Upper lobe of left lung (tissue), 4 donors: ENCODE measurements around the gene NME7.

ENCODE experiments used
- EP300 ChIP-seq, 4 donors: sonication (generic); formaldehyde crosslinking; IDR thresholded peaks; one replicate each; pipeline ENCODE4 v1.5.1; 2017; ENCODE audit warnings: antibody characterized with exemption in 4 of 4, control low read depth in 2 of 4
- POLR2A ChIP-seq, 4 donors: fragments of 450-650 bp; IDR thresholded peaks; one replicate each; pipeline ENCODE4 v1.5.1; 2016 to 2017; ENCODE audit warnings: antibody characterized with exemption in 4 of 4, mild to moderate bottlenecking in 2 of 4
- POLR2AphosphoS5 ChIP-seq, 2 donors: sonication (generic); formaldehyde crosslinking; IDR thresholded peaks; one replicate each; pipeline ENCODE4 v1.5.1; 2017; ENCODE audit warnings: antibody characterized with exemption in 2 of 2
- TF ChIP-seq, protein P1 (sequence below), 6 experiments: fragments of 450-650 bp in 4 of 6; fragments of 200-600 bp in 2 of 6; sonication (generic) in 2 of 6; IDR thresholded peaks; one replicate each; pipeline ENCODE4 v1.5.1; 2016 to 2019; ENCODE audit warnings: antibody characterized with exemption in 6 of 6

DNA sequence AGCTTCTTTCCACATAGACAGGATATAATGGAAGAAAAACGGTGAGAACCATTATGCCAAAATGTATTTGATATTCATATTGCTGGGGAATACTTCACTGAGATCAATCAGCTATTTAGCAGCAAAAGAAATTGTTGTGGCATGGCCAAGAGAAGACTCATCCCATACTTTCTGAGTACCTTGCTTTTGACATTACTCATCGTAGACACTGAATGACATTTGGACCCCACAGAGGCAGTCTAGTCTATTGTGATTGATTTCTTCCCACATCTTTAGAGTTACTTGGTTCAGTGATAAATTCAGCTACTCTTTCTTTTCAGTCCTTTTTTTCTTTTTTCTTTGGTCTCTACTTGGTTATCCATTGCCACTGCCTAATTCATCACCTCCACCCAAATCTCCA lies 239.0 kb downstream of the NME7 start:
- TF ChIP-seq POLR2A (IDR thresholded peaks at IDR 0.05) (no peak), POLR2AphosphoS5 (IDR thresholded peaks at IDR 0.05) (no peak), EP300 (IDR thresholded peaks at IDR 0.05) (no peak)
- TF ChIP-seq, protein P1, sequence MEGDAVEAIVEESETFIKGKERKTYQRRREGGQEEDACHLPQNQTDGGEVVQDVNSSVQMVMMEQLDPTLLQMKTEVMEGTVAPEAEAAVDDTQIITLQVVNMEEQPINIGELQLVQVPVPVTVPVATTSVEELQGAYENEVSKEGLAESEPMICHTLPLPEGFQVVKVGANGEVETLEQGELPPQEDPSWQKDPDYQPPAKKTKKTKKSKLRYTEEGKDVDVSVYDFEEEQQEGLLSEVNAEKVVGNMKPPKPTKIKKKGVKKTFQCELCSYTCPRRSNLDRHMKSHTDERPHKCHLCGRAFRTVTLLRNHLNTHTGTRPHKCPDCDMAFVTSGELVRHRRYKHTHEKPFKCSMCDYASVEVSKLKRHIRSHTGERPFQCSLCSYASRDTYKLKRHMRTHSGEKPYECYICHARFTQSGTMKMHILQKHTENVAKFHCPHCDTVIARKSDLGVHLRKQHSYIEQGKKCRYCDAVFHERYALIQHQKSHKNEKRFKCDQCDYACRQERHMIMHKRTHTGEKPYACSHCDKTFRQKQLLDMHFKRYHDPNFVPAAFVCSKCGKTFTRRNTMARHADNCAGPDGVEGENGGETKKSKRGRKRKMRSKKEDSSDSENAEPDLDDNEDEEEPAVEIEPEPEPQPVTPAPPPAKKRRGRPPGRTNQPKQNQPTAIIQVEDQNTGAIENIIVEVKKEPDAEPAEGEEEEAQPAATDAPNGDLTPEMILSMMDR (IDR thresholded peaks at IDR 0.05) = no peak
